Activated T-helper 1 cell treated with anti-CD3 and anti-CD28 coated beads, Interleukin-2, amount 50 U/mL, for 16 hours (primary cell): ENCODE data around the gene TST.

ENCODE experiments used
- DNase-seq, 2 donors: peaks; one replicate each; pipeline ENCODE4 v3.0.0-alpha.2; 2020; ENCODE audit warnings: low read depth in 1 of 2, low spot score in 1 of 2

TST gene

DNA sequence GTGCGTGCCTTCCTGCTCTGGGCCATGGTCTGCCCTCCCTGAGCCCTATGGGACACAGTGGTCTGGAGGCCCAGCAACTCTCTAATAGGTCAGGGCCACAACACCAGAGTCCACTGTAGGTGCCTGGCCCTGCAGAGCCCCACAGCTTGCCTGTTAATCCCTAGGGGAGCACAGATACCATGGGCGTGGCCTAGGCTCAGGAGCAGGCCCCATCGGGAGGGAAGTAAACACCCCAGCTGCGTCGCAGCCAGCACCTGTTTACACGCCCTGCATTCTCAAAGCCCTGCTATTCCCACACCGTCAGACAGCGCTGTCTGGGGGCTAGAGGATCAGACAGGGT is 34.8 kb upstream of the TST start:
- no peak for DNase-seq

DNA sequence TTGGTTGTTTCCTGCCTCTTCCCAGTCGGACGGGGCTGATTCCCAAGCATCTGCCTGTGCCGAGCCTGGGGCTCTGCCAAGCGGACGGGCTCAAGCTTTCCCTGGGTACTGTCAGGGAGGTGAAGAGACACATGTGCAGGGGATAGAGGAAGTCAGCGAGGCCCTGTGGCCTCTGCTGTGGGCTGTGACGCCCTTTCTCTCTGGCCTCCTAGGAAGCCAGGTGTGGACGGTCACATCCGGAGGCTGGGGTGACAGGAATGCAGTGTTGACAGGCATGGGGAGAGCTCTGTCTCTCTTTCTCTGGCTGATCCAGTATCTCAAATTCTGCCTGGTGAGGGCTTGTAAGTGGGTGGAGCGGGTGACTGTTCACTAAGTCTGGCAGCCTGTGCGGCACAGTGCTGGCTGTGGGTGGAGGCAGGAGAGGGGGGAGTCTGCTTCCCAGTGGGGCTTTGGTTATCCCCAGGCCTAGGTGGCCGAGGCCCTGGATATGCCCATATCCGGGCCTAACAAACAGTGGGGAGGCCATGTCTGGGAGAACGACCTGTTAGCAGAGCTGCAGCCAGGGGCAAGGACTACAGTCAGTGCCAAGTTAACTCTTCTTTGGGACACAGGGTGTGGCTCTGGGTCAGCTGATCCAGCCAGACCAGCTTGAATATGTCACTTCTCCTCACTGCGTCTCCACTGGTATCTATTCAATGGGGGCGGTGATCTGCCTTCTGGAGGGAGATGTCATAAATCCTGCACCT is 34.2 kb upstream of the TST start:
- no peak for DNase-seq

DNA sequence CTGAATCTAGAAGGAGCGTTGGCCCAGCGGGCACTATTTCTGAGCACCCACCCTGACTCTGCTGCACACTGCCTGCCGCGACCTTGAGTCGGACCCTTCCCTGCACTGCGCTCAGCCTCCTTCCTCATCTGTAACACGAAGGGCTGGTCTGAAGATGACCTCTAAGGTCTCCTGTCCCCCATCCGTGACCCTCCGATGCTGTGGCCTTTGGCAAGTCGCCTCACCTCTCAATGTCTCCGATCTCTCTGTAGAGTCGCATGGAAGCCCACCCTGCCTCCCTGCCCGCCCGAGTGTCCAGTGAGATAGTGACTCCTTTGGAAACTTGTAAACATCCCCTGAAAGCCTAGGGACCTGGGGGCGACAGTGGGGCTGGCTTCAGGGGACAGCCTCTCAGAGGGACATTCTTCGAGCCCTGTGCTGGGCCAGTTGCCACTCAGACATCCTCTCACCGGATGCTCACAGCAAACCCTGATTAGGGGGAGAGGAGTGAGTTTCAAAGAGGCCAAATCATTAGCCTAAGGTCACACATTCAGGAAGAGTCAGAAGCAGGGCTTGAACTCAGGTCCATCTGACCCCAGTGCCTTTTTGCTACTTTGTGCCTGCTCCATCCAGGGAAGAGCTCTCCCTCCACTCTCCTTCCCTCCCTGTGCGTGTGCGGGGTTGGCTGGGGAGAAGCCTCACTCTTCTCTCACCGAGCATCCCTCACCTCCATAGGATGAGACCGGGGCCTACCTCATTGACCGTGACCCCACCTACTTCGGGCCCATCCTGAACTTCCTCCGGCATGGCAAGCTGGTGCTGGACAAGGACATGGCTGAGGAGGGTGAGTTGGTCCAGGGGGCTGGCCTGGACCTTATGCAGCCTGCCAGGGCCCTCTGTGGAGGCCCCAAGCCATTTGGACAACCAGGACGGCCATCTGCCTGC is 33.4 kb upstream of the TST start:
- no peak for DNase-seq

DNA sequence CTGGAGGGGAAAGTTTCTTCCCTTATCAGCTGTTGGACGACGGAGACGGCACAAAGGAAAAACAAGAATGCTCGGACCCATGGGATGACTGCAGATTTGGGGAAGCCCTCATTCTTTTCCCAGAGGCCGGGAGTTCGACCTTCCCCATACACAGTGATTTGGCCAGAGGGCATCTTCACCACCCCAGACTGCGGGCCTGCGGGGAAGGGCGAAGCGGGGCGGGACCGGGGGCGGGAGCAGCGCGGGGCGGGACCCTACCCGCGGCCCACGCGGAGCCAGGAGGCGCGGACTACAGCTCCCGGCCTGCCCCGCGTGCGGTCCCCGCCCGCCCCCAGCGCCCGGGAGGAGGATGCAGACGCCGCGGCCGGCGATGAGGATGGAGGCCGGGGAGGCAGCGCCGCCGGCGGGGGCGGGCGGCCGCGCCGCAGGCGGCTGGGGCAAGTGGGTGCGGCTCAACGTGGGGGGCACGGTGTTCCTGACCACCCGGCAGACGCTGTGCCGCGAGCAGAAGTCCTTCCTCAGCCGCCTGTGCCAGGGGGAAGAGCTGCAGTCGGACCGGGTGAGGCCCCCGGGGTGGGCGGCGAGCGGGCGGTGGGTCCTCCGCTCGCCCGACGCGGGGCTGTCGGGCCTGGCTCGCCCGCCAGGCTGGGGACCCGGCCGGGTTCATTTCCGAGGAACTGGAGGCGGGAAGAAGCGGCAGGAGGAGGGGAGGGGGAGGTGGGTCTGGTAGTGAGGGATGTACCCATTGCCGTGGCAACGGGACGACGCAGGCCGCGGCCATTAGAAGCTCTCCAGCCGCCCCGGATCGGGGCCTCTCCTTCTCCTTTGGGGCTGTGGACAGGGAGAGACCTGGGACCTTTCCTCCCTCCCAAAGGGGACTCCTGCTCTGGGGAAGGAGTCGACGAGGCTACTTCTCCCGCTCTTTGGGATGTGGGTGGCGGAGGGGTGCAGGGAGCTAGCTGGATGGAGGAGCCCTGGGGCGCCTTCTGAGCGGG is 32.4 kb upstream of the TST start, which contains the start of gene KCTD17:
Gene KCTD17, plus strand, starts transcription at position 352 of the 995 bp plus-strand sequence. Its CDS starts 19 bp downstream, at position 371.
- DNase-seq: peak; percentile 48 to 70

DNA sequence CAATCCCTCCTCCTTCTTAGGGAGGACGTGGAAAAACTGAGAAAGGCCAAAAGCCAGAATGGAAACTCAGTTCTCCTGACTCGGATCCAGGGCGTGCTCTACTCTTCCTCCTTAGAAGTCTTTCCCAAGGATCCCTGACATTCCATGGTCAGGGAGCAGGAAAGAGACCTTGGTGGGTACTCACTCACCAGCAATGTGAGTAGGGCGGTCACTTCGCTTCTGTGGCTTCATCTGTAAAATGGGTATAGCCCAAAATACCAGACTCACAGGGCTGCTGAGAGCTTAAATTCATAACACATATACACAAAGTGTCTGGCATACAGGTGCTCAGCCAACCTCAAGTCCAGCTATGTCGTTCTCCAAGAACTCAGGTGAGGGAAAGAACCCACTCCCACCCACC is 31.7 kb upstream of the TST start:
- no peak for DNase-seq

DNA sequence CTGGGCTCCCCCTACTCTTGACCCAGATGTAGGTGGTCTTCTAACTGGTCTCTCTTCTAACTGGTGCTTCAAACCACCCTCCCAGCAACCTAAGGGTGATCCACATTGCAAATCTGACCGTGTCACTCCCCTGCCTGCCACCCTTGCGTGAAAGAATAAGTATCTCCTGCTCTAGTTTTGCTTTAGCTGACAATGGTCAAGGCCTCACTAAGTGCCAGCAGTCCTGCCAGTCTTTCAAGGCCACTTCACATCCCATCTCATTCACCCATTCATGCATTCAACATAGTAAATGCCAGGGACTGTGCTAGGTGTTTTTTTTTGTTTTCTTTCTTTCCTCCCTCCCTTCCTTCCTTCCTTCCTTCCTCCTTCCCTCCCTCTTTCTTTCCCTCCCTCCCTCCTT is 30.0 kb upstream of the TST start:
- no peak for DNase-seq

DNA sequence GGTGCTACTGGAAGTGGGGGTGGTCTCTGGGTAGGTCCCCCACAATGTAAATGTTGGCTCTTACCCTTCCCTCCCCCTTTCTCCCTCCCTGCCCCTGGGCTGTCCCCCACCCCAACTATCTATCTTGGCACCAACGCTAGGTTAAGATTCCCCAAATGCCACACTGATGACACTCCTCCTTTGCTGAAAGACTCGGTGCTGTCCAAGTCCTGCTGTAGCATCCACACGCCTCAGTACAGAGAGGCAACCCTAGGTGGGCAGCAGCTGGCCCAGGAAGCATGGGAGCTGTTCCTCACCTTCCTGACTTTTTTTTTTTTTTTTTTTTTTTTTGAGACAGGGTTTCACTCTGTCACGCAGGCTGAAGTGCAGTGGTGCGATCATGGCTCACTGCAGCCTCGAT is 28.9 kb upstream of the TST start:
- no peak for DNase-seq

DNA sequence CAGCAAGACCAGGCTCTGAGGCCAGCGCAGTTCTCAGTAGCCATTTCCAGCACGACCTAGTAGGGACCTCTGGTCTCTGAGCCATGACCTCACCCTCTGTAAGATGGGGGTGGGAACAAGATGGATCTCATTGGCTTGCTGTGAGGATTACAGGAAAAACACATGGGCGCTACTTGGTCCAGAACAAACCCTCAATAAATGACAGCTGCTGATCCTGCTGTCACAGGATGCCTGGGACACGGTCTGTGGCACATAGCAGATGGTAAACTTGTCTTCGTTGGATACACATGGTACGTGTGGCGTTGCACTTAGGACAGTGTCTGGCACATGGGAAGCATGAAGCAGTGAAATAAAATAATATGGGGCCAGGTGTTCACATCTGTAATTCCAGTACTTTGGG is 27.8 kb upstream of the TST start:
- no peak for DNase-seq

DNA sequence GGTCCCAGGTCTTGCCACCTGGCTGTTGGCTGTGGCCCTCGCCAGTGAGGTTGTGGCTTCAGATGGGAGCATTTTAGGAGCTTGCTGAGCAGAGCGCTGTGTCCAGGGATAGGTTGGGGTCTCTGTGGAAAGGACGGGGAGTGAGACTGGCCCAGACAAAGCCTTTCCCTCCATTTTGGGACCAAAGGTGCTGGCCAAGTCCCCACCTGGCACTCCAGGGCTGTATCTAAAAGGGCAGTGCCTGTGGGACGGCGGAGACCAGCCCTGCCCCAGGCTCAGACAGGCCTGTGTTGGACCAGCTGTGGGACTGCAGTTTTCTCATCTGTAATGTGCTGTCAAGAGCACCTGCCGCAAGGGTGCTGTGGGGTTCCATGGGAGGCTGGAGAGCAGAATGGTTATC is 27.3 kb upstream of the TST start:
- DNase-seq: no peak

DNA sequence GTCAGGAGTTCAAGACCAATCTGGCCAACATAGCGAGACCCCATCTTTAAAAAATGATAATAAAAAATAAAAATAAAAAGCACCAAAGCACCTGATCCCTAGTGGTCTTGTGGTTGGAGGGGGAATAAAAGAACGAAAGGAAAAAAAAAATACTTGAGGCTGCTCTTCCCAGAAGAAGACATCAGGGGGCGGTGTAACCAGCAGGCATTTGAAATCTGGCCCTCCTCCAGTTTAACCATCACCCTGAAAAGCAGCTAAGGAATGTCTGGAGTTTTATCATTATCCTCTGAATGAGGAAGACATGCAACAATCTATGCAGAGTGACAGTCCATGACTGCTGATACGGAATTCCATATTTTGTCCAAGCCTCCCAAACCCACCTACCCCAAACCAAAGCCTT is 26.7 kb upstream of the TST start:
- DNase-seq: no peak

DNA sequence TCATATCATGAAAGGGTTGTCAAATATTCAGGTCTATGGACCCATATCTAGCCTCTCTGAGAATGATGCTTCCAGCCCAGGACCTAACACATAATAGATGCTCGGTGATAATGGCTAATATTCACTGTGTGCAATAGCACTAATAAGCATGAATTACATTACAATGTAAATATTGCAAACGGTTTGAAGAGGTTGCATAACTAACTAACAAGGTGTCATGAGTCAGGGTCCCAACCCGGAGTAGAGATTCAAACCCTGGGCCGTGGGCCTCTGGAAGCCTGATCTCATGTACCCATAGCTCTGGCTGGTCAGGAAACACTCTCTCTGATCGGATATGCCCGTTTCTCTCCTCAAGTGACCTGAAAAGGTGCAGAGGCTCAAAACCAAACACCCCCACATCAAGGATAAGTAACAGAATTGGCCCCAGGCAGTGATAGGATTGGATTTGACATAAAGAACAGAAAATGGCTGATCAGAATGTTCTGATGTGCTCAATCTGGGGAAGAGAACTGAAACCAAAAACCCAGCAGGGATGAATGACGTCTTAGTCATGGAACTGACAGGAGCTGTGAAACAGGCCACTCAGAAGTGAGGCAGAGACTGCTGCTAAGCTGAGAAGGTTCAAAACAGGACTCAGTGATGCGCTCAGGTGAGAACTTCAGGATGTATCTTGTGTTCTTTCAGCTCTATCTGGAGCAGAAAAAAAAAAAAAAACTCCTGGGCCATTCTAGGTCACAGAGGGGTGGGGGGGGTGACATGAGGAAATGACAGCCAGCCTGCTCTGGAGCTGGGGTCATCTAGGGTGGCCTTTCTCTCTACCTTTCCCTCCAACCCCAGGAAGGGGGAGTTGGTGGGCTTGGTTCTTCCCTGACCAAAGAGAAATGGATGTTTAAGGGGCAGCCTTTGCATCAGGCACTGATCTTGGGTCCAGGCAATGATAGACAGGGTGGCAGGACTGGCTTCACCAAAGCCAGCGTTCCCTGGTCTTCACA is 25.7 kb upstream of the TST start:
- DNase-seq: no peak

DNA sequence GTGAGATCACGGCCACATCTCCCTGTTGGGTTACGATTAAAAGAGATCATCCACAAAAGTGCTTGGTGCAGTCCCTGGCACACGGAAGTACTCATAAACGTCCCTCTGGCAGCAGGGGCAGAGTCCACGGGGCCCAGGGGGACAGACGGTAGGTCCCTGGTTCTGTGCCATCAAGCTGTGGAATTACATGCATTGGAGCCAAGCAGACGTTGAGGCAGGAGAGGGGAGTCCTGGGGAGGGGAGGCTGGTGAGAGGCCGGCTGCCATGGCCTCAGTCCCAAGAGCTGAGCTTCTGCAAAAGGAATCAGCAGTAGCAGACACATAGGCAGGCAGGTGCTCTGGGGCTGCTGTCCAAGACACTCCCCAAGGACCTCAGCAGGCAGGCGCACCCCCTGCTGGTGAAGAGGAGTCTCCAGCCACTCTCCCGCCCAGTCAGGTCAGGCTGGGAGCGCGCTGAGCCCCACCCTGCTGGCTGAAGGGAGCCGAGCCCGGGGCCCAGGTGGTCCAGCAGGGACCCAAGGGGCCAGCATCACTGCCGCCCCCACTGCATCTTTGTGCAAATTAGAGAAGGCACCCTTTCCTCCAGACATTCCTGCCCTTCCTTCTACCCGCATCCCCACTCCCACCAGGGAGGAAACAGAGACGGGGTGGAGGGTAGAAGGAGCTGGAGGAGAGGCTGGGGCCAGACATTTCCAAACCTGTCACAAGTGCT is 24.7 kb upstream of the TST start:
- peak in 1 of 2 donors; percentile 24 for DNase-seq

DNA sequence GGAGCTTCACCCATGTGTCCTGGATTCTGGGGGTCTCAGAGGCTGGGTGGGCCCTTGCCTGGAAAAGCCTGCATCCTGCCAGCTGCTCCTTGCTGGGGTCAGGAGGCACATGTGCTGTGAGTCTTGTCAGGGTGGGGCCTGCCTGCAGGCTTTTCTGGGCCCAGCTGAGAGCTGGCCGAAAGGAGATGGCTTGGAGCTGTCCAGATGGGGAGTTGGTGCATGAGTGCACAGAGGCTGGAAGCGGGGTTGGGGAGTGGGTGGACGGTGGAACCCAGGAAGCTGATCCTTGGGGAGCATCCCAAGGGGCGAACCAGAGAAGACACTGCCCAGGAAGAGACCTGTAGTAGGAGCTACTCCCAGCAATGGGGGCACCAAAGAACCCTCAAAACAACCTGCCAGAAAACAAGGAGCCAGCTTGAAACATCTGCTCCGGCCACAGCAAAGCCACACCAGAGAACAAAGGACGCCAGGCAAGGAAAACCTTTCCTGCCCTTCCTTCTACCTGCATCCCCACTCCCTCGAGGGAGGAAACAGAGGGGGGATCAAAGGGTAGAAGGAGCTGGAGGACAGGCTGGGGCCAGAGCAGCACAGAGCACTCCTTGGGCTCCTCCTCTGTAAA is 24.1 kb upstream of the TST start:
- no peak for DNase-seq

DNA sequence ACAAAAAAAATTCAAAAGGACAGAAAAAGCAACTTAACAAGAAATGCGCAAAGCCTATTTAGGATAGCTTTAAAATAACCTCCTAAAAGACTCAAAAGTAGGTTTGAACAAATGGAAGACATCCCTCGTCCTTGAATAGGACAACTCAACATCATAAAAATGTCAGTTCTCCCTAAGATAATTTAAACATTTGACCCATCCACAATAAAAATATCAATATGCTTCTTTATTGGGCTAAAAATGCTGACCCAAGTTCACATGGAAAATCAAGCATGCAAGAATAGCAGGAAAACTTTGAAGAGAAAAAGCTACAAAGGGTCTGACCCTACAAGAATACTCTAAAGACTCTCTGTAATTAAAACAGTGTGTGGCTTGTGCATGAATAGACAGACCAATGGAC is 20.2 kb upstream of the TST start:
- DNase-seq: no peak

DNA sequence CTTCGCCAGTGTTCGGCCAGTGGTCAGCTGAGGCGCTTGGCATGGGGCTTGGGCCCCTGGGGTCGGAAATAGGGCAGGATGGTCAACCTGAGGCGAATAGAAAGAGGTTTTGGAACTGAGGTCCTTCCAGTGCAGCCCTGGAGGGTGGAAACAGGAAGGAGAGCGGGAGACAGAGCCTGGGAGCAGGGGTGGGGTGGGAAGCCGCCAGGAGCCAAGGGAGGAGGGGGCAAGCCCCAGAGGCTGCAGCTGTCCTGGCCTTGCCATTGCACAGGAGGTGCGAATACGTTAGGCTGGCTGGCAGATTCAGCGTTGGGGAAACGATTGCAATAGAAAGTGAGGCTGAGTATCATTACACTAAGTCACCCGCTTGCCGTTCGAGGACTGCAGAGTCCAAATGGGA is 18.4 kb upstream of the TST start:
- DNase-seq: no peak

DNA sequence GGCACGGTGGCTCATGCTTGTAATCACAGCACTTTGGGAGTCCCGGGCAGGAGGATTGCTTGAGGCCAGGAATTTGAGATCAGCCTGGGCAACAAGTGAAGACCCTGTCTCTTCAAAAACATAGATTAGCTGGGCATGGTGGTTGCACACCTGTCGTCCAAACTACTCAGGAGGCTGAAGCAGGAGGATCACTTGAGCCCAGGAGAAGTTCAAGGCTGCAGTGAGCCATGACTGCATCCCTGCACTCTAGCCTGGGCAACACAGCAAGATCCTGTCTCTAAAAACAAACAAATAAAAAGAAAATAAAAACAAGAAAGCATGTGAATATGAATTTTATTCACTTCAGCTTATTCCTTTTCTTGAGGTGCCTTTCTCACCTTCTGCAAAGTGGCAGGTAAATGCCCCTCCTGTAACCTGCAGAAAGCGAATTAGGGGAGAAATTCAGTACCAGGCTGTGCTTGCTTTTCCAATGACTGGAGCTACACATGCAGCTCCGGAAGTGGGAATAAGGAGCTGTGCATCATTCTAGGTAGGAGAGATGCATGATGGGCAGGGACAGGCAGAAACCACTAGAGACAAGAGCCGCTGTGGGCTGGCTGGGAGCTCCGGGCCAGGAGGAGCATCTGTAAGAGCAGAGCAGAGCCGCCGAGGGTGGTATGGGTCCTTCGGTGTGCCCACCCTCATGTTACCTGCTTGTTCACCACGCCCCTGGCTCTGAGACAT is 17.6 kb upstream of the TST start:
- DNase-seq: no peak

DNA sequence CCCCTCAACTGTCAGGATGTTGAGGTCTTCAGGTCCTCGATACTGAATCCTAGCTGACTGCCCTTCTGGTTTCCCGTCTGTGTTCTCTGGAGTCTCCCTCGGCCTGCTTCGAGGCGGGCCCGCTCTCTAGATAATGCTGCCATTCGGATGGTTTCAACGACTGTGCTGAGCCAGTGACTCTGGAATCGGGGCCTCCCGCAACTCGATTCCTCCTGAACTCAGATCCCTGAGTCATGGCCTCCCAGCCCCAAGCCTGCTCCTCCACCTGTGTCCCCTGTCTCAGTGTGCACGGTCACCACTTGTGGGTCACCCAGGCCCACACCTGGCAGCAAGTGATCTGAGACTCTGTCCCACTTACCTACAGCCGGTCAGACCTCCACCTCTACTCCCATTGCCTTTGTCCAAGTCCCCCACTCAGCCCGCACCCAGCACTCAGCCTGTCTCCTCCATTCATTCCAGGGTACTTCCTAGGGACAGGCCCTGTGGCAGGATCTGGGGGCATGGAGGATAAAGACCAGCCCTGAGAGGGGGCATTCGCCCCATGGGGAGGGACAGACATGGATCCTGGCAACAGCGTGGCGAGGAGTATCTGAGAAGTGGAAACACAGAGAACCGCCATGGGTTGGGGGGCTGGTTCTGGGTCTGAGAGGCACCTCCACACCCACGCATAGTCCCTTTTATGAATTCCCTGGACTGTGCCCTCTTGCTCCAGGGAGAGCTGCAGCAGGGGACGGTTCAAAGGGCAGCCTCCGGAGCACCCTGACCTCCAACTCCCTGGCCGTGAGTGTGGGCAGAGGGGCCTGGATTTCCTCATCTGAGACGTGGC is 14.6 kb upstream of the TST start:
- no peak for DNase-seq
